Kidney (tissue), 14 donors: ENCODE data around the gene UBD. TPM values are rescaled to one million over a fixed set of nuclear protein-coding genes. Genes with fewer than 3 reads are reported as not detected.

ENCODE experiments used
- DNase-seq, 5 donors: peaks; one replicate each; pipeline ENCODE4 v3.0.0-alpha.2; 2013 to 2020
- FAIRE-seq: peaks from 2 replicates; lab custom pipeline; 2012; peaks lifted over from hg19 to GRCh38; lab: Jason Lieb, UNC
- H3K27ac ChIP-seq, 2 donors: one replicate each; pipeline ENCODE4 v1.7.0; 2013; ENCODE audit warnings: low read depth in 2 of 2, low read length in 2 of 2, inconsistent platforms in 1 of 2
- H3K27me3 ChIP-seq: one replicate; pipeline ENCODE4 v1.7.1; 2013; ENCODE audit warnings: low read length, inconsistent platforms; ENCODE audit not compliant: control insufficient read depth, insufficient read depth
- H3K36me3 ChIP-seq, 3 donors: one replicate each; pipeline versions ENCODE4 v1.7.0 to v1.7.1; 2013; ENCODE audit warnings: low read length in 3 of 3, control low read depth in 1 of 3, inconsistent platforms in 1 of 3; ENCODE audit not compliant: insufficient read depth in 3 of 3, control insufficient read depth in 2 of 3
- H3K4me1 ChIP-seq, 3 donors: one replicate each; pipeline versions ENCODE4 v1.7.0 to v1.7.1; 2013; ENCODE audit warnings: low read length in 3 of 3, inconsistent platforms in 1 of 3, low read depth in 1 of 3; ENCODE audit not compliant: control insufficient read depth in 2 of 3, insufficient read depth in 2 of 3
- H3K4me3 ChIP-seq, 3 donors: one replicate each; pipeline versions ENCODE4 v1.7.0 to v1.8.1; 2013; ENCODE audit warnings: low read length in 3 of 3, control low read depth in 1 of 3, inconsistent platforms in 1 of 3
- H3K9ac ChIP-seq, 3 donors: one replicate each; pipeline versions ENCODE4 v1.7.0 to v1.7.1; 2013; ENCODE audit warnings: low read length in 3 of 3, control low read depth in 1 of 3, inconsistent platforms in 1 of 3
- H3K9me3 ChIP-seq, 3 donors: one replicate each; pipeline versions ENCODE4 v1.7.0 to v1.7.1; 2013; ENCODE audit warnings: low read length in 3 of 3, control low read depth in 1 of 3, inconsistent platforms in 1 of 3; ENCODE audit not compliant: control insufficient read depth in 2 of 3, insufficient read depth in 1 of 3
- CTCF ChIP-seq: IDR thresholded peaks from 3 replicates; pipeline ENCODE4 v1.5.1; 2012; ENCODE audit warnings: mild to moderate bottlenecking, moderate library complexity, borderline replicate concordance; ENCODE audit not compliant: insufficient read depth; ENCODE audit errors: extremely low read depth
- intact Hi-C: fragments of 100-400 bp; cut with DNase I; formaldehyde crosslinking; loops from one replicate; pipeline ENCODE4 v1.11.1; 2022
- polyA plus RNA-seq: library from polyadenylated mRNA; stranded (reverse); fragments of 350-450 nt; fragmentation: Illumina TruSeq; extraction: RNeasy Lipid Tissue Mini Kit (QIAGEN cat#74804); gene quantifications from one replicate; pipeline ENCODE4 v1.2.3, GENCODE V29; 2014; ENCODE audit warnings: low read depth, low replicate concordance; ENCODE audit not compliant: insufficient read depth
- total RNA-seq: library from RNA; stranded (reverse); fragmentation: NEBNext Ultra II Directional; extraction: Animal tissue kit (Norgen Biotek cat#: 25700); gene quantifications from one replicate; pipeline ENCODE4 v1.2.1, GENCODE V29; 2021
- donor health status: control.
- donor health status: control.
- donor health status: control.
- donor health status: control.
- donor health status: control.
- donor health status: DM: yes; HTN: yes; CAD: no.
- donor health status: Normal renal cell carcinoma (clear cell type).

The UBD gene
- total and polyA plus RNA-seq, 2 donors from 2014 or later, result 16.9 to 33.5 TPM

- TF ChIP-seq CTCF, result no peak
- no peak overlapping the region for H3K27ac ChIP-seq
- H3K36me3 ChIP-seq, result no peaks in the 10 kb centered on the region
- no peak for DNase-seq
- no peaks in the 10 kb centered on the region for H3K27me3 ChIP-seq
- intact Hi-C loops, result no loop called here
- no peaks in the 10 kb centered on the region for H3K4me1 ChIP-seq
- no peak overlapping the region for H3K9ac ChIP-seq
- H3K9me3 ChIP-seq, result no peaks in the 10 kb centered on the region
- no peak for FAIRE-seq
- no peak overlapping the region for H3K4me3 ChIP-seq
Measured at GRCh38 chr6:29506446-29507067, 53.0 kb downstream of the UBD start.

- H3K9me3 ChIP-seq, result no peaks in the 10 kb centered on the region
- intact Hi-C loops, result no loop called here
- H3K27ac ChIP-seq, result no peak overlapping the region
- H3K36me3 ChIP-seq, result no peaks in the 10 kb centered on the region
- no peaks in the 10 kb centered on the region for H3K4me1 ChIP-seq
- H3K9ac ChIP-seq, result no peak overlapping the region
- no peak overlapping the region for H3K4me3 ChIP-seq
- H3K27me3 ChIP-seq, result no peaks in the 10 kb centered on the region
- FAIRE-seq, result no peak
- TF ChIP-seq CTCF, result no peak
- DNase-seq, result no peak
Measured at GRCh38 chr6:29505808-29506207, 53.7 kb downstream of the UBD start.

Other genes starting within 250 kb of the UBD start
- not detected for gene OR5V1, start 190.9 kb downstream of the UBD start, total RNA-seq
- not detected for gene OR5V1, start 190.9 kb downstream of the UBD start, polyA plus RNA-seq
- gene OR12D3, start 184.4 kb downstream of the UBD start, total RNA-seq, result not detected
- gene OR12D3, start 184.4 kb downstream of the UBD start, polyA plus RNA-seq, result not detected
- not detected for gene OR12D2, start 164.1 kb downstream of the UBD start, total RNA-seq
- gene OR12D2, start 164.1 kb downstream of the UBD start, polyA plus RNA-seq, result not detected
- gene OR12D1, start 144.8 kb downstream of the UBD start, total RNA-seq, result not detected
- gene OR12D1, start 144.8 kb downstream of the UBD start, polyA plus RNA-seq, result not detected
- not detected for gene OR10C1, start 120.4 kb downstream of the UBD start, total RNA-seq
- gene OR10C1, start 120.4 kb downstream of the UBD start, polyA plus RNA-seq, result not detected
- not detected for gene OR11A1, start 102.7 kb downstream of the UBD start, total RNA-seq
- gene OR11A1, start 102.7 kb downstream of the UBD start, polyA plus RNA-seq, result not detected
- not detected for gene OR2H1, start 102.6 kb downstream of the UBD start, total RNA-seq
- gene OR2H1, start 102.6 kb downstream of the UBD start, polyA plus RNA-seq, result not detected
- not detected for gene MAS1L, start 71.8 kb downstream of the UBD start, total RNA-seq
- not detected for gene MAS1L, start 71.8 kb downstream of the UBD start, polyA plus RNA-seq
- gene OR2H2, start 25.4 kb upstream of the UBD start, total RNA-seq, result not detected
- gene OR2H2, start 25.4 kb upstream of the UBD start, polyA plus RNA-seq, result not detected
- gene GABBR1, start 73.5 kb upstream of the UBD start, total RNA-seq, result 46.7 TPM
- 12.7 TPM for gene GABBR1, start 73.5 kb upstream of the UBD start, polyA plus RNA-seq
- gene MOG, start 97.4 kb upstream of the UBD start, total RNA-seq, result not detected
- gene MOG, start 97.4 kb upstream of the UBD start, polyA plus RNA-seq, result not detected
- 1.1 TPM for gene ZFP57, start 121.4 kb upstream of the UBD start, total RNA-seq
- gene ZFP57, start 121.4 kb upstream of the UBD start, polyA plus RNA-seq, result not detected
- 87.8 TPM for gene HLA-F, start 163.7 kb upstream of the UBD start, total RNA-seq
- gene HLA-F, start 163.7 kb upstream of the UBD start, polyA plus RNA-seq, result 52.1 TPM